Naive thymus-derived CD4-positive, alpha-beta T cell (primary cell): Measurements from ENCODE around the gene NRXN3. TPM values are rescaled to one million over a fixed set of nuclear protein-coding genes. Genes with fewer than 3 reads are reported as not detected.

Experiments
- ATAC-seq: fragments of 150-1000 bp; cut with Tn5 transposase; 2 replicates; pipeline ENCODE4 v1.10.0; 2021; ENCODE audit warnings: mild to moderate bottlenecking, moderate library complexity
- CTCF ChIA-PET: fragments of 350-600 bp; sonication (Branson Sonifier 250); formaldehyde crosslinking; loops from one replicate; lab custom pipeline; 2021; ENCODE audit warnings: antibody characterized with exemption; lab: Charles Lee
- POLR2A ChIA-PET: fragments of 350-600 bp; sonication (Branson Sonifier 250); formaldehyde crosslinking; loops from one replicate; lab custom pipeline; 2021; ENCODE audit warnings: antibody characterized with exemption, inconsistent platforms; lab: Charles Lee
- DNase-seq, 9 donors: peaks; one replicate each; pipeline versions ENCODE4 v3.0.0 to v3.0.0-alpha.2; 2020 to 2022; ENCODE audit warnings: mixed read lengths in 1 of 9
- H3K27ac ChIP-seq: one replicate; pipeline ENCODE4 v1.7.0; 2013; ENCODE audit warnings: mild to moderate bottlenecking, low read depth, low read length, moderate library complexity
- H3K27me3 ChIP-seq, 2 donors: one replicate each; pipeline ENCODE4 v1.7.0; 2013; ENCODE audit warnings: low read length in 2 of 2, mild to moderate bottlenecking in 2 of 2, moderate library complexity in 2 of 2; ENCODE audit not compliant: control insufficient read depth in 2 of 2, insufficient read depth in 2 of 2
- H3K36me3 ChIP-seq, 3 experiments: 1 replicate in 2 of 3; 2 replicates in 1 of 3; pipeline ENCODE4 v1.7.0; 2013; ENCODE audit warnings: low read length in 3 of 3, mild to moderate bottlenecking in 3 of 3, moderate library complexity in 1 of 3; ENCODE audit not compliant: insufficient read depth in 3 of 3, control insufficient read depth in 2 of 3
- H3K4me1 ChIP-seq, 2 donors: one replicate each; pipeline ENCODE4 v1.7.0; 2013; ENCODE audit warnings: low read length in 2 of 2, mild to moderate bottlenecking in 2 of 2, moderate library complexity in 1 of 2; ENCODE audit not compliant: control insufficient read depth in 2 of 2, insufficient read depth in 2 of 2
- H3K4me3 ChIP-seq: 2 replicates; pipeline ENCODE4 v1.7.0; 2013; ENCODE audit warnings: mild to moderate bottlenecking, low read length
- H3K9me3 ChIP-seq, 3 experiments: 1 replicate in 2 of 3; 2 replicates in 1 of 3; pipeline ENCODE4 v1.7.0; 2013; ENCODE audit warnings: low read length in 3 of 3; ENCODE audit not compliant: control insufficient read depth in 2 of 3
- H3K27ac Mint-ChIP-seq, 9 donors: one replicate each; pipeline ENCODE4 v1.8.0; 2020 to 2022; ENCODE audit warnings: mixed read lengths in 9 of 9, mild to moderate bottlenecking in 8 of 9, moderate library complexity in 5 of 9, inconsistent platforms in 2 of 9
- H3K27me3 Mint-ChIP-seq, 5 donors: one replicate each; pipeline ENCODE4 v1.8.0; 2021 to 2022; ENCODE audit warnings: mixed read lengths in 5 of 5, mild to moderate bottlenecking in 1 of 5
- H3K36me3 Mint-ChIP-seq, 5 donors: one replicate each; pipeline ENCODE4 v1.8.0; 2020 to 2022; ENCODE audit warnings: mixed read lengths in 5 of 5, mild to moderate bottlenecking in 3 of 5, inconsistent platforms in 1 of 5
- H3K4me1 Mint-ChIP-seq, 7 donors: one replicate each; pipeline ENCODE4 v1.8.0; 2020 to 2022; ENCODE audit warnings: mixed read lengths in 7 of 7, mild to moderate bottlenecking in 3 of 7, inconsistent platforms in 1 of 7
- H3K4me3 Mint-ChIP-seq, 10 donors: one replicate each; pipeline ENCODE4 v1.8.0; 2020 to 2022; ENCODE audit warnings: mild to moderate bottlenecking in 10 of 10, mixed read lengths in 10 of 10, moderate library complexity in 6 of 10, inconsistent platforms in 2 of 10
- H3K9me3 Mint-ChIP-seq, 11 donors: one replicate each; pipeline ENCODE4 v1.8.0; 2020 to 2022; ENCODE audit warnings: mixed read lengths in 11 of 11, mild to moderate bottlenecking in 4 of 11, inconsistent platforms in 1 of 11, moderate library complexity in 1 of 11
- intact Hi-C, 2 donors: fragments of 100-400 bp; cut with micrococcal nuclease; formaldehyde crosslinking; loops; one replicate each; pipeline ENCODE4 v1.15.1; 2023
- polyA plus RNA-seq, 2 donors: library from polyadenylated mRNA; unstranded; fragments of 300-500 nt; fragmentation: Illumina TruSeq; gene quantifications; one replicate each; pipeline ENCODE4 v1.2.3, GENCODE V29; 2021
- total RNA-seq, 6 experiments: library from RNA in 5 of 6; stranded (reverse) in 5 of 6; gene quantifications; 1 replicate in 5 of 6; 2 replicates in 1 of 6; pipeline ENCODE4 v1.2.3 and lab custom pipeline; 2021 to 2026

NRXN3 gene
- total and polyA plus RNA-seq, 7 experiments from 2014 or later, result not detected

DNA sequence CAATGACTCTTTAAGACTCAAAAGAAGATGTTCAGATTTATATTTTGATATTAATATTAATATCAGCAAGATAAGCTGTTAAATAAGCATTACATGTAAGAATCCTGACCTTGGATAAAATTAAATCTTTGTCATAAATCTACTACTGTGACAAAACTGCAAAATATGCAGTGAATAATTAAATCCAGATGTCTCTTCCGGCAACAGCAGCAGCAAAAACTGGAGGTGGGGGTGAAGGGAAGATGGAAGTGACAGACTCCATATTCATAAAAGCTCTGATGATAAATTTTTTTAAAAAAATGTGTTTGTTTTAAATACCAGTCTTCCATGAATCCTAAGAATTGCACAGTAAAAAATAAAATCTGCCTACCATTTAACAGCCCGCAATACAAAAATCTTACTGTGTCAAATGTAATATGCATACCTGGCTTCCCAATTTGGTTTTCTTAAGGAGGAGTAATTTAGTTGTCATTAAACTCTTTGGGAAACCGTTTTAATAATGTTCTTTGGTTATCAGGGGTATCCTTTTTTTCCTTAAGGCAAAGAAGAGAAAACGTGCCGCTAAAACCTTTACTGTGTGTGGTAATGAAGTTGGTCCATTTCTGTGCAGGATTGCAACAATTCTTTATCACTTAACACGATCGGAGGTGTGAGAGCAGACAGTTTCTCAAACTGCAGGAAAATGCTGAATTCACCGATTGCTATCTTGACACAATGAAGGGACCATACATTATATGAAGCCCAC lies 1562.9 kb downstream of the NRXN3 start:
- DNase-seq, result no peak
- Mint-ChIP-seq H3K4me3 (no peak overlapping the region), H3K4me1 (peaks cover 0 to 17% (median 0%) of the 10 kb centered on the region in 7 donors), H3K27ac (no peak overlapping the region), H3K9me3 (peaks cover 2 to 19% (median 10%) of the 10 kb centered on the region in 11 donors), H3K36me3 (no peaks in the 10 kb centered on the region), H3K27me3 (peaks cover 0 to 5% (median 3%) of the 10 kb centered on the region in 5 donors)
- Histone ChIP-seq H3K4me3 (no peak overlapping the region), H3K36me3 (no peaks in the 10 kb centered on the region), H3K9me3 (no peaks in the 10 kb centered on the region), H3K27me3 (no peaks in the 10 kb centered on the region), H3K27ac (no peak overlapping the region), H3K4me1 (no peaks in the 10 kb centered on the region)
- CTCF ChIA-PET, result no interaction called here
- POLR2A ChIA-PET, result no interaction called here
- ATAC-seq, result no peak
- intact Hi-C loops, result no loop called here

- Mint-ChIP-seq H3K9me3 (peaks cover 3 to 25% (median 12%) of the 10 kb centered on the region in 11 donors), H3K27me3 (peaks cover 0 to 5% (median 0%) of the 10 kb centered on the region in 5 donors), H3K36me3 (no peaks in the 10 kb centered on the region), H3K4me3 (no peak overlapping the region), H3K4me1 (peaks cover 0 to 9% (median 0%) of the 10 kb centered on the region in 7 donors), H3K27ac (no peak overlapping the region)
- no peak for ATAC-seq
- intact Hi-C loops, result no loop called here
- ChIA-PET CTCF (no interaction called here), POLR2A (no interaction called here)
- H3K4me3 ChIP-seq, result no peak overlapping the region
- no peaks in the 10 kb centered on the region for H3K4me1 ChIP-seq
- H3K27ac ChIP-seq, result no peak overlapping the region
- no peaks in the 10 kb centered on the region for H3K9me3 ChIP-seq
- no peak for DNase-seq
- no peaks in the 10 kb centered on the region for H3K27me3 ChIP-seq
- H3K36me3 ChIP-seq, result no peaks in the 10 kb centered on the region
Observed at GRCh38 chr14:79734151-79734550, 1564.0 kb downstream of the NRXN3 start.

DNA sequence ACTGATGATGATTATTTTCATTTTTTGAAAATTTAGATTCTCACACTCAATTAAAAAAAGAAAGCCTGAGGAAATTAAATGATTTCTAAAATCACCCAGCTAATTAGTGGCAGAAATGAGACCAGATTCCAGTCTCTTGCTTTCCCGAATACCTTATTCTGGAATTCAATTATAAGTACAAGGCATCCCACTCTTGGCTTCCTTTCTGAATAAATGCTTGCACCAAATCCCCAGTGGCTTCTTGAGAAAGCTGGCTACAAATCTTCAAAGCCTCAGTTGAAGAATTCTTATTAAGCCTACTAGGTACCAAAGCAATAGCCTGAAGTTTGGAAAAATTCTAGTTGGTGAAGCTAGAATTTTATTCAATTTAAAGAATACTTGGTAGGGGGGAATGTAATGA lies 1564.5 kb downstream of the NRXN3 start:
- Histone ChIP-seq H3K27me3 (no peaks in the 10 kb centered on the region), H3K4me3 (no peak overlapping the region), H3K36me3 (no peaks in the 10 kb centered on the region), H3K4me1 (no peaks in the 10 kb centered on the region), H3K9me3 (no peaks in the 10 kb centered on the region), H3K27ac (no peak overlapping the region)
- Mint-ChIP-seq H3K27me3 (peaks cover 0 to 5% (median 0%) of the 10 kb centered on the region in 5 donors), H3K36me3 (no peaks in the 10 kb centered on the region), H3K9me3 (peaks cover 4 to 25% (median 12%) of the 10 kb centered on the region in 11 donors), H3K27ac (no peak overlapping the region), H3K4me3 (no peak overlapping the region), H3K4me1 (peaks cover 0 to 9% (median 0%) of the 10 kb centered on the region in 7 donors)
- intact Hi-C loops, result no loop called here
- POLR2A ChIA-PET, result no interaction called here
- DNase-seq (no peak), ATAC-seq (no peak)
- CTCF ChIA-PET, result no interaction called here

- H3K27ac ChIP-seq, result no peak overlapping the region
- H3K4me1 ChIP-seq, result no peaks in the 10 kb centered on the region
- Mint-ChIP-seq H3K27me3 (peaks cover 0 to 5% (median 0%) of the 10 kb centered on the region in 5 donors), H3K9me3 (peaks cover 6 to 29% (median 14%) of the 10 kb centered on the region in 11 donors), H3K4me3 (no peak overlapping the region), H3K4me1 (peaks cover 0 to 9% (median 0%) of the 10 kb centered on the region in 7 donors), H3K36me3 (no peaks in the 10 kb centered on the region), H3K27ac (no peak overlapping the region)
- no peak for DNase-seq
- POLR2A ChIA-PET, result no interaction called here
- ATAC-seq, result no peak
- no peaks in the 10 kb centered on the region for H3K9me3 ChIP-seq
- no peaks in the 10 kb centered on the region for H3K27me3 ChIP-seq
- intact Hi-C loops, result no loop called here
- H3K36me3 ChIP-seq, result no peaks in the 10 kb centered on the region
- CTCF ChIA-PET, result no interaction called here
- no peak overlapping the region for H3K4me3 ChIP-seq
Observed at GRCh38 chr14:79735121-79735520, 1564.9 kb downstream of the NRXN3 start.

DNA sequence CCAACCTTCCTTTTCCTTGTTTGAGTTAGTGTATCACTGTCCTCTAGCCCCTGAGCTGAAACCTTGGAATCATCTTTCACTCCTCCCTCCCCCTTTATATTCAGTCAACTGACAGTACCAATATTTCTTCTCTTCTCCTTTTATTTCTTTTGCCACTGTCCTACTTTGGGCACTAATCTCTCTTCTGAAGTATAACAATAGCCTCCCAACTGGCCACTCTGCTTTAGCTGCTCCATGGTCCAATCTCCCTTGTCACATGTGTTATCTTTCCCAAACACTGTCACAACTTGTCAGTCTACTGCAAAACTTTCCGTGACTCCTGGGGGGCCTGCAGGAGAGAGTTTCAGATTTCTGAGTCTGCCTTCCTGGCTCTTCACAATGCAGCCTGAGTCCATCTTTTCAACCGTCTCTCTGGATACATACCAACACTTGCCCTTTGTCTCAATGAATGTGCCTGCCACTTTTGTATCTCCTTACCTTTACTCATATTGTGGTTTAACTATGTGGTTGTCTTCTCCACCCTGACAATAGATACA lies 1570.0 kb downstream of the NRXN3 start:
- ATAC-seq, result no peak
- intact Hi-C loops, result no loop called here

GRCh38 chr14:79742142-79742541 lies 1572.0 kb downstream of the NRXN3 start:
- ATAC-seq (no peak), DNase-seq (no peak)
- ChIA-PET POLR2A (no interaction called here), CTCF (no interaction called here)
- H3K4me3 Mint-ChIP-seq, result no peak overlapping the region
- no peak overlapping the region for H3K27ac Mint-ChIP-seq
- Histone ChIP-seq H3K4me3 (no peak overlapping the region), H3K36me3 (no peaks in the 10 kb centered on the region), H3K27me3 (no peaks in the 10 kb centered on the region), H3K4me1 (no peaks in the 10 kb centered on the region), H3K9me3 (no peaks in the 10 kb centered on the region), H3K27ac (no peak overlapping the region)
- peaks cover 2 to 25% (median 11%) of the 10 kb centered on the region in 11 donors for H3K9me3 Mint-ChIP-seq
- H3K27me3 Mint-ChIP-seq, result peaks cover 0 to 6% (median 0%) of the 10 kb centered on the region in 5 donors
- H3K4me1 Mint-ChIP-seq, result no peaks in the 10 kb centered on the region
- intact Hi-C loops, result no loop called here
- no peaks in the 10 kb centered on the region for H3K36me3 Mint-ChIP-seq

More for the DNA sequence above, 1570.0 kb downstream of the NRXN3 start:
- DNase-seq, result no peak
- ChIA-PET POLR2A (no interaction called here), CTCF (no interaction called here)
- no peak overlapping the region for H3K4me3 ChIP-seq
- H3K4me1 ChIP-seq, result no peaks in the 10 kb centered on the region
- Mint-ChIP-seq H3K27ac (no peak overlapping the region), H3K36me3 (no peaks in the 10 kb centered on the region), H3K4me1 (no peaks in the 10 kb centered on the region), H3K27me3 (peaks cover 0 to 6% (median 0%) of the 10 kb centered on the region in 5 donors), H3K4me3 (no peak overlapping the region), H3K9me3 (peaks cover 6 to 37% (median 15%) of the 10 kb centered on the region in 11 donors)
- no peaks in the 10 kb centered on the region for H3K27me3 ChIP-seq
- no peak overlapping the region for H3K27ac ChIP-seq
- no peaks in the 10 kb centered on the region for H3K36me3 ChIP-seq
- H3K9me3 ChIP-seq, result no peaks in the 10 kb centered on the region

DNA sequence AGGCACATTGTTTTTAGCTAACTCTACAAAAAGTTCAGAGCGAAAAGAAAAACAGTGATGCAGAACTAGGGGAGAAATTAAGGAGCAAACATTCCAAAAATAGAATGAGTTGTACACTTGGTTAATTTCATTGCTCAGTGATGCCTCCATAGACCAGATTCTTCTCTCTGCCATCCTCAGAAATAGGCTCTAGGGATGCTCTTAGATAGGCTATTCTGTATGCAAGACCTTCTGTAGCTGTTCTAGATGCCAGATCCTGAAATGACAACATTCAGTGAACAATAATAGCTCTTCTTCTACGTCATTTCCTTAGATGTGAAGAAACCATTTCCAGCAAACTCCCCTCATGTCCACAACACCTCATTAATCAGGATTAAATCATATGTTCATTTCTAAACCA lies 1574.9 kb downstream of the NRXN3 start:
- intact Hi-C loops, result no loop called here
- CTCF ChIA-PET, result no interaction called here

More for the DNA sequence above, 1574.9 kb downstream of the NRXN3 start:
- no peaks in the 10 kb centered on the region for H3K36me3 ChIP-seq
- no peak overlapping the region for H3K4me3 ChIP-seq
- Mint-ChIP-seq H3K27ac (no peak overlapping the region), H3K4me1 (no peaks in the 10 kb centered on the region), H3K36me3 (no peaks in the 10 kb centered on the region), H3K9me3 (peaks cover 0 to 18% (median 5%) of the 10 kb centered on the region in 11 donors), H3K4me3 (no peak overlapping the region), H3K27me3 (peaks cover 0 to 6% (median 0%) of the 10 kb centered on the region in 5 donors)
- DNase-seq (no peak), ATAC-seq (no peak)
- H3K9me3 ChIP-seq, result no peaks in the 10 kb centered on the region
- no peaks in the 10 kb centered on the region for H3K4me1 ChIP-seq
- POLR2A ChIA-PET, result no interaction called here
- no peak overlapping the region for H3K27ac ChIP-seq
- H3K27me3 ChIP-seq, result no peaks in the 10 kb centered on the region
